HG03280 (cell line): ENCODE results near the gene KCTD17.

Experiments
- ATAC-seq: cut with Tn5 transposase; IDR thresholded peaks from one replicate; pipeline ENCODE4 v1.9.1; 2021; ENCODE audit warnings: mild to moderate bottlenecking, moderate library complexity; ENCODE audit not compliant: unreplicated experiment

KCTD17 gene

DNA sequence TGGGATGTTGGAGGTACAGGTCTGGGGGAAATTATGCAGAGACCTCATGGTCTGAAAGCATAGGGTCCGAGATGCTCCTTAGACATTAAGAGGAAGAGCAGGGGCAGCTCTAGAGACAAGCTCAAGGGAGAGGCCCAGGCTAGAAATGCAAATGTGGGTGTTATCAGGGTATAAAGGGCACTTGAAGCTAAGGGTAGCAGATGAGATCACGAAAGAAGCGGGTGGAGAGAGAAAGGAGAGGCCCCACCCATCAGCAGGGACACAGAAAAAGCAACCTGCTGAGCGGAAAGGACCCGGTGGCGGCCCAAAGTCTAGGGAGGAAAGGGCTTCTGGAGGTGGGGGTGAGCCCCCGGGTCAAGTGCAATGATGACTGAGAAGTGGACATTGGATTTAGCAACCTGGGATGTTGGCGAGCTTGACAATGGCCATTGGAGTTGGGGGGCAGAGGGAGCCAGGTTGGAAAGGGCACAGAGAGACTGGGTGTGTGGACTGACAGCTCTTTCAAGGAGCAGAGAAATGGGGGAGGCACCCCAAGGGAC lies 49.1 kb downstream of the KCTD17 start:
- ATAC-seq, result no peak

DNA sequence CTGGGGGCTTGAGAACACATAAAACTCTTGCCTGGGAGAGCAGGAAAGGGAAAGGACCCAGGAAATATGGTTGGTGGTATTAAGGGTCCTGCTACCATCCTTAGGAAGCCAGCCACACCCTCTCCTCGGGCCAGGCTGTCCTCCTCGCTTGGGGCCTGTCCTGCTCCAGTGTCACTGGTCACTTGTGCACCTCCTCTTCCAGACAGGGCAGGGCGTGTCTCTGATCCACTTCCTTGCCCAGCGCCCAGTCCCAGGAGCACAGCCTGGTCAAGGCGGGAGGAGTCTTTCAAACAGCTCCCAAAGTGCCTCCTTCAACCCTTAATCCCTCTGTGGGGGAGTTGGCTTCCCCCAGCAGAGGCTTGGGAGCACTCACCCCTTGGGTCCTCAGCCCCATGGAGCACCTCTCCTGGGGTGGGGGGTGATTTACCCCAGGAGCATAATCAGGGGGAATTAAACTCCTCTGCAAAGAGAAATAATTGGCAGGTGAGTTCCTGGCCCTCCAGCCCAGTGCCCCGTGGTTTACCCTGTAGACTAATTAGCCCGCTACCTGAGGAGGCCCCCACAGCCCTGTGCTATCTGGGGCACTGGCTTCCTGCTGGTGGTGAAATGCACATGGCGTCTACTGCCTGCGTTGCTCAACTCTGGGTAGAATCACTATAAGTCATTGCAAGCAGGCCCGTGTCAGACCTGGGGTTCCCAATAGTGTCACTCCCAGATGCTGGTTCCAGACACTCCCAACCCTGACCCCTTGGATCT lies 49.9 kb downstream of the KCTD17 start:
- no peak for ATAC-seq

DNA sequence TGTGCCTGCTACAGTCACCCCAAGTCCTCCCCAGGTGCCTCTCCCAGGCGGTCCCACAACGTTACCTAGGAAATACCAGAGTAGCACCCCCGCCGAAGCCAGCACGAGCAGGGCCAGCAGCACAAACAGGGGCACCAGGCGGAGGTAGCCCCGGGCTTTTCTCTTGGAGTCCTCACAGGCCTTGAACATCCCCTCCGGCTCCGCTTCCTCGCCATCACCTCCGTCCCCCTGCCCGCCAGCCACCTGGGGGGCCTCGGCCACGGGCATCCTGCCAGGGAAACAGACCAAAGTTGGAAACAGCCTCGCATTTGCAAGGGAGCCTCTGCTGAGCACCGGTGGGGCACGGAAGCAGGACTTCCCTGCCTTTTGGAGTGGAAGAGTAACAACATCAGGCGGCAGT lies 51.6 kb downstream of the KCTD17 start:
- no peak for ATAC-seq

DNA sequence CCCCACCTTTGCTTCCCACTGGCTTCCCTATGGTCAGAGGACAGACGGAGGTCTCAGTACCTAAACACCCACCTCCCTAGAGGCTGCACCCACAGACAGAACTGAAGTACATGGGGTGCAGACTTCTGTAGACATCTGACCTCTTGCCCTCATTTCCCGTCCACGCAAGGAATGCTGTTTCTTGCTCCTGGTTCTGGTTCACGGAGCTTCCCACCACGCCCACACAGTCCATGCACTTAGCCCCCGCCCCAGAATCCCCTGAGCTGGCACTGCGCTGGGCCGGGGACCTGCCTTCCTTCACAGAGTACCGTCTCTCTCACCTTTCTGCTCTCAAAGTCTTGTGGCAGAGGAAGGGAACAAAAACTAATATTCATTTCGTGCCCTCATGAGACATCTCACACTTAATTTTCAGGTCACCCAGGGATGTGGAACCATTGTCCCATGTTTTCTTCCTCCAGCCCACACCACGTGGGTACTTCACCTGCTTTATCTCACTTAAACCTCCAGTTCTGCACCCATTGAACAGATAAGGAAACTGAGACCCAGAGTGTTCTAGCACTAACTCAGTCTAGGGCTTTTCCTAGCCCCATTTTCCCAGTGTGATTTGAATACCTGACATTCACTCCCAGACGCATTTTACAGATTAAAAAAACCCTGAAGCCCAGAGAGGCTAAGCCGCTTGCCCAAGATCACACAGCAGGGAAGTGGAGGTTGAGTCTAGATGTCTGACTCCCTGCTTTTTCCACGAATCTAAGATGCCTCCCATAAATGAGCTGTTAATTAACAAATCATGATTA lies 52.3 kb downstream of the KCTD17 start:
- no peak for ATAC-seq

DNA sequence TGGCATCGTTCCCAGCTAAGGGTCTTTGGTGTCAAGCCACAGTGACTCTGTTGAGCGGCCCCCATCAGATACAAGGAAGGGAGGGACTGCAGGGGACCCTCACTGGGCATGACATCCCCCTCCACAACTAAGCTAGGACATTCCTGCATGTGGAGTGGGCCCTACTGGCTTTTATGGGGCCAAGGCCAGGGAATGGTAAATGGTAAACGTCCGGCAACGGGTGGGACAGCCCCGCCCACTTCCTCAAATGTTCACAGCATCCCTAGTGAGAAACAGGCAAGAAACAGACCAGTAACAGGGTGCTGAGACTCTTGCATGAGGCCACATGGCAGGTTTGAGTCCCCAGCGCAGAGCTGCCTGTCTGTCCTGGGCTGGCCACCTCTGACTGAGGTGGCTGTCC lies 53.6 kb downstream of the KCTD17 start:
- no peak for ATAC-seq

DNA sequence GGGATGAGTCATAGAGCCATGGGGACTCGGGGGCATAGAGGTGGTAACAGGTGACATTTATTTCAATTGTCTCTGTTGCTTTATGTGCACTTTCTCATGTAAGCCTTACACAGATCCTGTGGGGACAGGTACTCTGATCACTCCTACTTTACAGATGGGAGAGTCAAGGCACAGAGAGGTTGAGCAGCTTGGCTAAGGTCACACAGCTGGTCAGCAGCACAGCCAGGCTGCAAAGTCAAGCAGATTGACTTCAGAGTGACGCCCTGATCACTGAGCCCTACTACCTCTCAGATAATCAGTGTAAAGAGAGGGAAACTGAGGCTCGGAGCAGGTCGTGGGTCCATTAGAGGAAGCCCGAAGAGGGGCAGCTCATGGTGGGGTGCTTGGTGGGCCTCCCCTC lies 54.4 kb downstream of the KCTD17 start:
- ATAC-seq, result no peak

DNA sequence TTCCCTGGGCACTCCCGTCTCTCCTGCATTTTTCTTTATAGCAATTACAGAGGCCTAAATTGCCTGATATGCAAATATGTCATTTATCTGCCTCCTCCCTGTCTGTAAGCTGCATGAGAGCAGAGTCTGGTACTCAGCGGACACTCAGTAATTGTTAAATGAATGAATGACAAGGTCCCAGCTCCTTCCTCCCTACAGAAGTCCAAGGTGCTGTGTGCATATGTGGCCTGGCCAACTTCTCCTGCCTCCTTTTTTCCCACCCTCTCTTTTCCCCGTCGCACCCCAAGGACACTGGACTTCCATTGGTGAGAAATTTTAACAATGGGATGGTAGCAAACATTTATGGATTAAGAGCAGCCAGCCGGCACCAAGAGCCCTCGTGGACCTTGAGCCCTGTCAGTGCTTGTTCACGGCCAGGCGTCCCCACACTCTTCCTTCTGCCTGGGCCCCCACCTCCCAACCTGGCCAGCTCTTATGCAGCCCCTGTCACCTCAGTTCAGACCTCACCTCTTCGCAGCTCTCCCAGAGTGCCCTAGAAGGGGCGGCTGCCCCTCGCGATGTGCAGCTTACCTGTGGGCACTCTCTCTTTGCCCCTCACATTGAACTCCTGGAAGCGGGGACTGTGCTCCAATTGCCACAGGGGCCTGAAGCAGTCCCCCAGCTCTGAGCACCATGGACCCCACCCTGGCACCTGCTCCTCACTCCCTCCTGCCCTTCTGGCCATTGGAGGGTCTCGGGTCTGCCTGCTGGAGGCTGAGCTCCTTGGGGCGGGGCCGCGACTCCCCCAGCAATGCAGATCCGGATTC lies 56.5 kb downstream of the KCTD17 start:
- ATAC-seq, result no peak

DNA sequence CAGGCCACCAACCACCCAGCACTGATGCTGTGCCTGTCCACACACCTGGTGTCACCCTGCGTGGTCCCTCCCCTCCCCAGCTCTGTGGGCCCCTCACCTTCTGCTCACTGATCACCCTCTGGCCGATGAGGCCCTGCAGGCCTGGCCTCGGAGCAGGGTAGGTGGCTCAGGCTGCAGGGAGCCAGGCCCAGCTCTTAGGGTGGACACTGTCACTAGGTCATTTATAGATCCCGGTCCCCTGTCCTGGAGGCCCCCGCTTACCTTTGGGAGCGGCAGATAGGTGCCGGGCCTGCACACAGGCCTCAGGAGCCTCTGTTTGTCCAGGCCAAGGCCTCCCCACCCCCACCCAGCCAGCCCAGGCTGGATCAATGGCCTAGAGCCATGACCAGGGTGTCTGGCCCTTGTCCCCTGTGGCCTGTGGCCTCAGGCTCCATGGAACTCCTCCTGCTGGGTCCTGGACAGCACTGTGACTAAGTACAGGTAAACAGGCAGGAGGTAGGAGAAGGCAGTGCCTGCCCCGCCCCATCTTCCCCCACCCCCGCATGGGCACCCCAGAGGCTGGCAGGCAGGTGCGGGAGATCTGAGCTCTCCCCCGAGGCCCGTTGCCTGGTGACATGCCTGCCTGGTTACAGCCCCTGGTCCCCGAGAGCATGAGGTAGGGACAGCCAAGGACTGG lies 57.8 kb downstream of the KCTD17 start, which contains the start of gene TMPRSS6:
TSS of gene TMPRSS6 (minus strand) at position 472 of the 676 bp plus-strand sequence. CDS start 6,296 bp downstream, outside the sequence.
- ATAC-seq, result no peak

DNA sequence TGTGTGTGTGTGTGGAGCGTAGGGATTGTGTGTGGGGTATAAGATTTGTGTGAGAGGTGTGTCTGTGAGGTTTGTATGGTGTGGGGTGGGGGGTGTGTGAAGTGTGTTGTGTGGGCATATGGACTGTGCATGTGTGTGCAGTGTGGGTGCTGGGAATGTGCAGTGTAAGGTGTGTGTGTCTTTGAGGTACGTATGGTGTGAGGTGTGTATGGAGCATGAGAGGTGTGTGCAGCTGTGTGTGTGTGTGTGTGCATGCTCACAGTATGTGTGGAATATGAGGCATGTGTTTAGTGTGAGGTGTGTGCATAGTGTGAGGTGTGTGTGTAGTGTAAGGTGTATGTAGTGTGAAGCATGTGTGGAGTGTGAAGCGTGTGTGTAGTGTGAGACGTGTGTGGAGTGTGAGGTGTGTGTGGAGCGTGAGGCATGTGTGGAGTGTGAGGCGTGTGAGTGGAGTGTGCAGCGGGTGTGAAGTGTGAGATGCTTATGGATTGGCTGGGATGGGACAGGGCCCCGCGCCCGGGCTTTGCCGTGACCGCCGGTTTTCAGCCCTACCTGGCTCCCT lies 59.7 kb downstream of the KCTD17 start:
- ATAC-seq, result no peak

DNA sequence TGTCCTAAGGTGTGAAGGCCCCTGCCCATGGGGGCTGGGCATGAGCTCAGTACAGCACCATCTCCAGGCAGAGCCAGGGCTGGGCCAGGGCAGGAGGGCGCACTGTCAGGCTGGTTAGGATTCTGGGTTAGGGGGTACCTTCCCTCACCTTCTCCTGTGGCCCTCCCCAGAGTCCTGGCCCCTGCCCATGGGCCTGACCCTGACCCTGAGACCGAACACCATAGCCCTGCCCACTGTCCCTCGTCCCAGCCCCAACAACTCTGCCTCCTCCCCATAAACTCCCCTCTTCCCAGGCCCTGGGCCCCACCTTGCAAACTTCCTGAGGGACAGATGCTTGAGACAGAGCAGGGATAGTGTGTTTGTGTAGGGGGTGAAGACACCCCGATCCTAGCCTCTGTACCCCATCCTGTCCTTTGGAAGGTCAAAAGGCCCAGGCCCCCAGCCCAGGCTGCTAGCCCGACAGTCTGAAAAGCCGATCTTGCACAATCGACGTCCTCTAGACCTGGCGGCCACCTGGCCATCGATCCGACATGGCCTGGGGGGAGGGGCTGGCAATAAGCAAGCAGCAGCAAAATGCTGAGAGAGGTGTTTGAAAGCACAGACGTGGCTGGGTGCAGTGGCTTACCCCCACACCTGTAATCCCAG lies 60.7 kb downstream of the KCTD17 start:
- ATAC-seq, result no peak
